Measurements from ENCODE around the gene DLGAP1. TPM values are rescaled to one million over a fixed set of nuclear protein-coding genes. Genes with fewer than 3 reads are reported as not detected.

The DLGAP1 gene
- total RNA-seq, 1 experiment from 2014 or later = 23.2 TPM

DNA sequence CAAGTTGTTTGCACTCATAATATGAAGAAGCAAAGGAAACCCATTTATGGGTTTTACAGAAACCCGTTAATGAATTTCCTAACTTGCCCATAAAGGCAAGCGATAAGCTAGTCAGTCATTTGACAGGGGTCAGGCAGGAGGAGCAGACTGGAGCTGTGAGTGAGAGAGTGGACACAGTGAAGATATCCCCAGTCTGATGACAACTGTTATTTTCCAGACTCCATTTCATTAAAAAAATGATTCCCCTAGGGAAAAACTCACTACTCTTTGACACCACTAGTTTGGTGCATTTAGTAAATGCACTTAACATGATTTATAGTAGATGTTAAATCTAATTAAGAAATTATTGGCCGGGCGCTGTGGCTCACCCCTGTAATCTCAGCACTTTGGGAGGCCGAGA, 924.3 kb downstream of the DLGAP1 start:
- Histone ChIP-seq H3K23ac (ENCODE audit: insufficient read length, low read depth, low read length) (no peak overlapping the region), H3K79me2 (ENCODE audit: insufficient read depth, low read length) (no peaks in the 10 kb centered on the region), H3K23me2 (ENCODE audit: insufficient read length, low read depth, low read length, poor library complexity, severe bottlenecking) (peaks cover 4% of the 10 kb centered on the region), H3K27me3 (ENCODE audit: insufficient read depth, low read length) (no peaks in the 10 kb centered on the region), H4K5ac (ENCODE audit: insufficient read length, low read depth, low read length) (no peak overlapping the region), H3K9ac (ENCODE audit: extremely low read depth, insufficient read length, low read length) (no peak overlapping the region), H2BK120ac (ENCODE audit: low read depth, low read length, poor library complexity, severe bottlenecking) (no peak overlapping the region), H3K4ac (ENCODE audit: low read depth, low read length) (no peak overlapping the region), H4K8ac (replicated peaks; ENCODE audit: insufficient read length, low read depth, low read length) (no peak overlapping the region), H3T11ph (ENCODE audit: low read length) (no peak overlapping the region), H3K4me1 (ENCODE audit: insufficient read depth, low read length) (peaks cover 7% of the 10 kb centered on the region), H2BK20ac (ENCODE audit: low read depth, low read length, poor library complexity, severe bottlenecking) (no peak overlapping the region), H3K4me2 (ENCODE audit: insufficient read depth, insufficient read length, low read length) (no peak overlapping the region), H3K18ac (ENCODE audit: insufficient read length, low read depth, low read length) (no peak overlapping the region), H3K56ac (ENCODE audit: insufficient read length, low read depth, low read length) (no peak overlapping the region), H2BK12ac (ENCODE audit: insufficient read length, low read depth, low read length) (no peak overlapping the region), H3K79me1 (ENCODE audit: insufficient read depth, low read depth, low read length, poor library complexity, severe bottlenecking) (no peaks in the 10 kb centered on the region), H2AK5ac (ENCODE audit: insufficient read length, low read length) (no peak overlapping the region), H4K91ac (ENCODE audit: insufficient read length, low read depth, low read length) (no peak overlapping the region), H3K9me3 (ENCODE audit: control insufficient read depth, low read depth, low read length) (no peaks in the 10 kb centered on the region), H4K20me1 (ENCODE audit: control insufficient read depth, insufficient read depth, insufficient read length) (no peaks in the 10 kb centered on the region), H2AFZ (ENCODE audit: low read length) (no peak overlapping the region), H3K14ac (ENCODE audit: insufficient read depth, low read length) (no peak overlapping the region), H3K27ac (ENCODE audit: insufficient read length, low read depth, low read length) (no peak overlapping the region), H2BK15ac (ENCODE audit: low read depth, low read length) (no peak overlapping the region), H2BK5ac (ENCODE audit: insufficient read length, low read length) (no peak overlapping the region)
- Mint-ChIP-seq H3K9me3 (peaks cover 0 to 7% of the 10 kb centered on the region in 2 experiments; a peak in 2 of 5 replicates), H3K27ac (no peak overlapping the region; a peak in 1 of 7 replicates), H3K27me3 (ENCODE audit: low read depth) (no peaks in the 10 kb centered on the region), H3K4me1 (peaks cover 28 to 31% of the 10 kb centered on the region in 2 experiments), H3K4me3 (no peak overlapping the region), H3K36me3 (ENCODE audit: insufficient read depth in 1 of 3, low read depth in 3 of 3) (peaks cover 10 to 17% (median 10%) of the 10 kb centered on the region in 3 experiments)
- no CpG with 5 or more reads among the region's 5 CpGs for WGBS (ENCODE audit: extremely low coverage, insufficient read length, low lambda C conversion rate)
- no peak for DNase-seq
- TF ChIP-seq, protein P1, sequence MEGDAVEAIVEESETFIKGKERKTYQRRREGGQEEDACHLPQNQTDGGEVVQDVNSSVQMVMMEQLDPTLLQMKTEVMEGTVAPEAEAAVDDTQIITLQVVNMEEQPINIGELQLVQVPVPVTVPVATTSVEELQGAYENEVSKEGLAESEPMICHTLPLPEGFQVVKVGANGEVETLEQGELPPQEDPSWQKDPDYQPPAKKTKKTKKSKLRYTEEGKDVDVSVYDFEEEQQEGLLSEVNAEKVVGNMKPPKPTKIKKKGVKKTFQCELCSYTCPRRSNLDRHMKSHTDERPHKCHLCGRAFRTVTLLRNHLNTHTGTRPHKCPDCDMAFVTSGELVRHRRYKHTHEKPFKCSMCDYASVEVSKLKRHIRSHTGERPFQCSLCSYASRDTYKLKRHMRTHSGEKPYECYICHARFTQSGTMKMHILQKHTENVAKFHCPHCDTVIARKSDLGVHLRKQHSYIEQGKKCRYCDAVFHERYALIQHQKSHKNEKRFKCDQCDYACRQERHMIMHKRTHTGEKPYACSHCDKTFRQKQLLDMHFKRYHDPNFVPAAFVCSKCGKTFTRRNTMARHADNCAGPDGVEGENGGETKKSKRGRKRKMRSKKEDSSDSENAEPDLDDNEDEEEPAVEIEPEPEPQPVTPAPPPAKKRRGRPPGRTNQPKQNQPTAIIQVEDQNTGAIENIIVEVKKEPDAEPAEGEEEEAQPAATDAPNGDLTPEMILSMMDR (conservative IDR thresholded peaks at IDR 0.05) = no peak
